AG04449 (cell line): ENCODE data around the gene RHBDF2.
"Not testable (repeated sequence)": the region's sequence is repeated elsewhere in the genome, so short reads cannot be mapped to it uniquely, and the experiment has no call there.

ENCODE experiments used
- CTCF ChIA-PET: fragments of 350-600 bp; formaldehyde crosslinking; extraction: SDS; loops from one replicate; lab custom pipeline; 2021; ENCODE audit warnings: antibody characterized with exemption; lab: Yijun Ruan, JAX
- POLR2A ChIA-PET: fragments of 400-600, 350-600 bp; formaldehyde crosslinking; extraction: SDS; loops from one replicate; lab custom pipeline; 2020; ENCODE audit warnings: antibody characterized with exemption, inconsistent platforms; lab: Yijun Ruan, JAX
- DNase-seq: peaks from one replicate; pipeline ENCODE4 v3.0.0-alpha.2; 2010; ENCODE audit warnings: low read depth, low spot score
- H3K4me3 ChIP-seq: 2 replicates; pipeline ENCODE4 v1.5.1; 2011; ENCODE audit warnings: low read depth, mild to moderate bottlenecking, control low read depth, low read length
- TF ChIP-seq, protein P1 (sequence below): IDR thresholded peaks from one replicate; pipeline ENCODE4 v1.5.1; 2011; ENCODE audit warnings: mild to moderate bottlenecking, moderate library complexity, low read length, control low read depth, inconsistent platforms; ENCODE audit not compliant: insufficient read depth; ENCODE audit errors: missing control alignments

The RHBDF2 gene

DNA sequence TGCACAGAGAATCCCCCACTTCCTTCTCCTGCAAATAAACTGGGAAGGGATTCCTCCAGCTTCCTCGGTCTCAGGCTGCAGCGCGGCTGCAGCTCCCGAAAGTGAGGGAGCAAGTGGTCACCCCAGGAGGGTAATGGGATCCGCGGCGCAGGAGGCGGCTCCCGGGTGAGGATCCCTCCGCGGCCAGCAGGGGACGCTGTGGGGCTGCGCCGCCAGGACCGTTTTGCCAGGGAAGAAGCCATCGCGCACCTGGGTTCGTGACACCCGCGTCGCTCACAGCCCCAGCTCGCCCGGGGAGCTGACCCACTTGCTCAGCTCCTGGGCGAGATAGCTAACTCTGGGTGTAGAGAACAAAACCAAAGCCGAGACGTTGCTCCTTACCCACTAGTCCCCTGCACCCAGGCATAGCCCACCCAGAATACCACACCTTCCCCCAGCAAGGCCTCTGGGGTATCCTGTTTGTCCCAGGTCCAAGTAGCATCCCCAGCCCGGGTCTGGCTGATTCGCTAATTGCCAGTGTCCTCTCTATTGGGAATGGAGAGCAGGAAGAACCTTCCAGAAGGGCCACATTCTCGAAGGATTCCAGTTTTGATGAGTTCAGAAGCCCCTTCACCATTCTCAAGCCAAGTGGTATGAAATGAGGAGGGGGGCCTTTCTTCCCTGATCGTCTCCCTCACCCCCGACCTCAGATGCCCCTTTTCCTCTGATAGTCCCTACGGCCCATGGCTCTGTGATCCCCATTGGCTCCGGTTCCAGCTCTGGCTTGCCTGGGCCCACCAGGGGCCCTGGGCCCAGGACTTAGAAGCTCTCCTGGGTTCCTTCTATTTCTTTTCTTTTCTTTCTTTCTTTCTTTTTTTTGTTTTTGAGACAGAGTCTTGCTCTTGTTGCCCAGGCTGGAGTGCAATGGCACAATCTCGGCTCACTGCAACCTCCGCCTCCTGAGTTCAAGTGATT is 22.1 kb upstream of the RHBDF2 start:
- ChIA-PET CTCF (interaction anchor here (0.5 to 8.2 kb wide), 59 partner anchors 8 to 543 kb away, joined by 3 to 180 read pairs (median 6); partner anchors contain the start of genes AANAT, CYGB, PRCD and ST6GALNAC2), POLR2A (interaction anchor here (1.4 kb wide), 1 partner anchor 23 kb away, joined by 7 read pairs; no protein-coding TSS in a partner anchor)
- H3K4me3 ChIP-seq: peak overlapping the region; percentile 27; the same call in 1 of the 2 replicates
- TF ChIP-seq, protein P1, sequence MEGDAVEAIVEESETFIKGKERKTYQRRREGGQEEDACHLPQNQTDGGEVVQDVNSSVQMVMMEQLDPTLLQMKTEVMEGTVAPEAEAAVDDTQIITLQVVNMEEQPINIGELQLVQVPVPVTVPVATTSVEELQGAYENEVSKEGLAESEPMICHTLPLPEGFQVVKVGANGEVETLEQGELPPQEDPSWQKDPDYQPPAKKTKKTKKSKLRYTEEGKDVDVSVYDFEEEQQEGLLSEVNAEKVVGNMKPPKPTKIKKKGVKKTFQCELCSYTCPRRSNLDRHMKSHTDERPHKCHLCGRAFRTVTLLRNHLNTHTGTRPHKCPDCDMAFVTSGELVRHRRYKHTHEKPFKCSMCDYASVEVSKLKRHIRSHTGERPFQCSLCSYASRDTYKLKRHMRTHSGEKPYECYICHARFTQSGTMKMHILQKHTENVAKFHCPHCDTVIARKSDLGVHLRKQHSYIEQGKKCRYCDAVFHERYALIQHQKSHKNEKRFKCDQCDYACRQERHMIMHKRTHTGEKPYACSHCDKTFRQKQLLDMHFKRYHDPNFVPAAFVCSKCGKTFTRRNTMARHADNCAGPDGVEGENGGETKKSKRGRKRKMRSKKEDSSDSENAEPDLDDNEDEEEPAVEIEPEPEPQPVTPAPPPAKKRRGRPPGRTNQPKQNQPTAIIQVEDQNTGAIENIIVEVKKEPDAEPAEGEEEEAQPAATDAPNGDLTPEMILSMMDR: peak; percentile 99
- DNase-seq: no peak

DNA sequence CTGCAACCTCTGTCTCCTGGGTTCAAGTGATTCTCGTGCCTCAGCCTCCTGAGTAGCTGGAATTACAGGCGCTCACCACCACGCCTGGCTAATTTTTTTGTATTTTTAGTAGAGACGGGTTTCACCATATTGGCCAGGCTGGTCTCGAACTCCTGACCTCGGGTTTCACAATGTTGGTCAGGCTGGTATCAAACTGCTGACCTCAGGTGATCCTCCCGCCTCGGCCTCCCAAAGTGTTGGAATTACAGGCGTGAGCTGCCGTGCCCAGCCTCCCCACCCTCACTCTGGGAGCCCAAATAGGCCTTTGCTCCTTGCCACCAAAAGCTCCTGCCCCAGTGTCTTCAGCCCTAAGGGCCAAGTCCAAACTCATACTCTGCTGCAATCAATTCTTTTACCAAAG is 20.5 kb upstream of the RHBDF2 start:
- H3K4me3 ChIP-seq, POLR2A ChIA-PET, DNase-seq: not testable (repeated sequence)
- CTCF ChIA-PET: interaction anchor here (0.8 to 8.2 kb wide), 15 partner anchors 7 to 545 kb away, joined by 3 to 180 read pairs (median 16); partner anchors contain the start of genes CYGB and PRCD

DNA sequence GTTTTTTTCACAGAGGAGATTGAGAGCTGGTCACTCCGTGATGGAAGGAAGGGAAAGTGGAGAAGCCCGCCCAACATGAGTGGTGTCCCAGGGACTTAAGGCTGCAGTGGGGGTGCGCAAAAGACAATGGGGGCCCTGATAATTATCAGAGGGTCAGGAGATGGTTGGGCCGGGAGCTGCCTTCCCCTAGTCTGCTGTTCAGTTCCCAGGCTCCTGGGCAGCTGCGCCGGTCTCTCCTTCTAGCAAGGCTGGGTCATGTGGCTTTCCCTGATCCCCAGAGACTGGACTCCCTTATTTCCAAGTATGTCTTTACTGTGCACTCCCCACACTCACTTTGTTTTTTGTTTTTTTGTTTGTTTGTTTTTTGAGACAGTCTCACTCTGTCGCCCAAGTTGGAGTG is 20.0 kb upstream of the RHBDF2 start:
- DNase-seq: no peak
- no peak overlapping the region for H3K4me3 ChIP-seq
- ChIA-PET POLR2A (no interaction called here), CTCF (interaction anchor here (0.8 to 8.2 kb wide), 12 partner anchors 8 to 545 kb away, joined by 3 to 180 read pairs (median 13); partner anchors contain the start of genes CYGB and PRCD)
- TF ChIP-seq, protein P1: no peak

DNA sequence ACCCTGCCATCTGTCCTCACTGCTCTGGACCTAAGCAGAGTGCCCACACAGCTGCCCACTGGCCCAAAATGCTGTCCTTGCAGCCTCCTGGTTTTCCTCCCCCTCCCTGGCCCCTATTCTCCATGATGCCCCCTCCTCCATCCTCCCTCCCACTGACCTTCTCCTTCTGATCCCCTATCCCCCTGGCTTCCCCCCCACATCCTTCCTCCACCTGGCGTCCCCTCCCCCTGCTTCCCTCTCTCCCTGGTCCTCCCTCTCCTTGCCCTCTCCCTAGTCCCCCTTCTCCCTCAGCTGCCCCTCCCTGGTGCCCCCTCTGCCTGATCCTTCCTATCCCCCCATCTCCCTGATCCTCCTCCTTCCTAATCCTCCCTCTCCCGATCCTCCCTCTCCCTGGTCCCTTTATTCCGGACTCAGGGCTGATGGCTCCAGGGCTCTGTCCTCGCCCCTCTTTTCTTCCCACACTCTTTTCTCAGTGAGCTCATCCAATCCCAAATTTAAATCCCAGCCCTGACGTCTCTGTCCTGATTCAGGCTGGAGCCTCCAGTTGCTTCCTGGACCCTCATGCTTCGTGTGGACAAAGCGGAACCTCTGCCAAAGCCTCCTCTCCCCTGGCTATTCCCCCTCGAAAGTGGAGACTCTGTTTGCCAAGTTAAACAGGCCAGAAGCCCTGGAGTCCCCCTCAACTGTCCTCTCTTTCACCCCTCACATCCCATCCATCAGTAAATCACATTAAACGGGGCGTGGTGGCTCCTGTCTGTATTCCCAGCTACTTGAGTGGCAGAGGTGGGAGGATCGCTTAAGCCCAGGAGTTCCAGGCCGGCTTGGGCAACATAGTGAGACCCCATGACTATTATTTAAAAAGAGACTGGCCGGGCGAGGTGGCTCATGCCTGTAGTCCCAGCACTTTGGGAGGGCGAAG is 18.1 kb upstream of the RHBDF2 start:
- POLR2A ChIA-PET: no interaction called here

DNA sequence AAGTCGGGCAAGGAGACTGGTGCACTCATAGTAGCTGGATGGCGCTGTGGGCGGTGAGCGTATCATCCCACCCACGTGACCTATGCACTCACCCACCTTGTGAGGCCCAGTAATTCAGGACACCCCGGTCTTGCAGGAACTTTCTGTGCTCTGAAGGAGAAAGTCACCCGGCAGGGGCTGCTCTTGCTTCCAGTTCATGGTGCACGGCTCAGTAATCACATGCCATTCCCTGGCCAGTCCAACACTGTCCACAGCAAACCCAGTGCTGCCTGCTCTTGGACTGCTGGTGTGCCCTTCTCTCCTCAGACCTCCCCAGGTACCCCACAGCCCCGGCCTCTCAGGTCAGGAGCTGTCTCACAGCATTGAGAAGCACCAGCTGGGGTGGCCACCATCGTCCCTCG is 16.4 kb upstream of the RHBDF2 start:
- ChIA-PET POLR2A (no interaction called here), CTCF (interaction anchor here (0.8 to 8.2 kb wide), 7 partner anchors 11 to 105 kb away, joined by 3 to 156 read pairs (median 7); no protein-coding TSS in a partner anchor)
- DNase-seq: no peak
- TF ChIP-seq, protein P1: no peak
- no peak overlapping the region for H3K4me3 ChIP-seq

More for the DNA sequence above, 18.1 kb upstream of the RHBDF2 start:
- no peak overlapping the region for H3K4me3 ChIP-seq
- DNase-seq: no peak
- CTCF ChIA-PET: interaction anchor here (1.1 to 8.2 kb wide), 5 partner anchors 10 to 104 kb away, joined by 4 to 180 read pairs (median 17); partner anchors contain the start of genes CYGB and PRCD
- TF ChIP-seq, protein P1: no peak

DNA sequence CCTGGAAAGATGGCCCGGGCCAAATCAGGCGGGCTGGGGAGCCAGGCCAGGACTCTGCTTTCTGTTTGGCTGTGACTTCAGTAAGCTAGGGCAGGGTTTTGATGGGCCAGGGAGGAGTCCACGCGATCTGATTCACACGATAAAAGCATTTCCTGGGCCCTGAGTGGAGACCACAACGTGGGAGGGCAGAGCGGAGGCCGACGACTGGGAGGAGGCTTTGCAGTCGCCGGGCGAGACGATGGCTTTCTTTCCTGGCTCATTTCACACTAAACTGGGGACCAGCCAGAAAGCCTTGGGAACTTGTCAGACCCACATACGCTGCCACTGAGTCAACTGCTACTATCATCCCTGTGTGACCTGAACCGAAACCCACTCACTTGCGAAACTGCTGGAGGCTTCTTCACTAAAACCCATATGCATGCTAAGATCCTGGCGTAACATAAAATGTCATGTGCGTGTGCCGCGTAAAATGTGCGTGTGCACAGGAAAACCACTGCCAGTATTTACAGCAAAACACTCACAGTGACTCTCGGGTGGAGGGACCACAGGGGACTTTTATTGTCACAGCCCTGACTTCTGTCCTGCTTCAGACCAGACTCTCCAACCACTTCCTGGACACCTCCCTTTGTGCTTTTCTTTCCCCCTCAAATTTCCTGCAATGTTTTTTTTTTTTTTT is 14.2 kb upstream of the RHBDF2 start:
- TF ChIP-seq, protein P1: no peak
- DNase-seq: peak; percentile 64
- POLR2A ChIA-PET: no interaction called here
- CTCF ChIA-PET: interaction anchor here (1.8 to 34.2 kb wide), 5 partner anchors 7 to 51 kb away, joined by 6 to 1209 read pairs (median 15); partner anchors contain the start of genes AANAT and UBE2O
- H3K4me3 ChIP-seq: peak overlapping the region; percentile 12

DNA sequence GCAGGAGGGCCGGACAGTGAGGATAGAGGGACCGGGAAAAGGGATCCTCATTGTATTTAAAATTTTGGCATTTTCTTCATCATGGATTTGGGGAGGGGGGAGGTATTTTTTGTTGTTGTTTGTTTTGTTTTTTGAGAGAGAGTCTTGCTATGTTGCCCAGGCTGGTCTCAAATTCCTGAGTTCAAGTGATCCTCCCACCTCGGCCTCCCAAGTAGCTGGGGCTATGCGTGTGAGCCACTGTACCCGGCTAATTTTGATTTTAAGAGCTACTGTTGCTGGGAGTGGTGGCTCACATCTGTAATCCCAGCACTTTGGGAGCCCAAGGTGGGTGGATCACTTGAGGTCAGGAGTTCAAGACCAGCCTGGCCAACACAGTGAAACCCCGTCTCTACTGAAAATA is 13.1 kb upstream of the RHBDF2 start:
- DNase-seq, H3K4me3 ChIP-seq: not testable (repeated sequence)
- POLR2A ChIA-PET: interaction anchor here (0.6 to 1.5 kb wide), 2 partner anchors 33 to 315 kb away, joined by 3 read pairs; no protein-coding TSS in a partner anchor
- CTCF ChIA-PET: interaction anchor here (0.6 to 34.2 kb wide), 5 partner anchors 8 to 110 kb away, joined by 3 to 1209 read pairs (median 15); partner anchors contain the start of genes AANAT and UBE2O
